Mucosa of descending colon (tissue), 3 donors: ENCODE measurements around the gene GATC. TPM values are rescaled to one million over a fixed set of nuclear protein-coding genes. Genes with fewer than 3 reads are reported as not detected.

Source experiments
- ATAC-seq: fragments of 200-7000 bp; cut with Tn5 transposase; one replicate; pipeline ENCODE4 v1.9.1; 2020; ENCODE audit warnings: mild to moderate bottlenecking, moderate library complexity
- DNase-seq, 3 donors: peaks; one replicate each; pipeline ENCODE4 v3.0.0-alpha.2; 2020
- H3K36me3 ChIP-seq: fragments of 200-600 bp; one replicate; pipeline ENCODE4 v1.8.0; 2021; ENCODE audit warnings: low read depth, mild to moderate bottlenecking
- H3K4me1 ChIP-seq: fragments of 200-600 bp; one replicate; pipeline ENCODE4 v1.8.0; 2021; ENCODE audit warnings: low read depth, mild to moderate bottlenecking
- H3K4me3 ChIP-seq: fragments of 200-600 bp; one replicate; pipeline ENCODE4 v1.8.0; 2021; ENCODE audit warnings: mild to moderate bottlenecking
- H3K9me3 ChIP-seq: fragments of 200-600 bp; one replicate; pipeline ENCODE4 v1.8.0; 2021; ENCODE audit warnings: mild to moderate bottlenecking
- intact Hi-C, 2 donors: fragments of 100-400 bp; cut with DNase I in 1 of 2; cut with micrococcal nuclease in 1 of 2; formaldehyde crosslinking; loops; one replicate each; pipeline versions ENCODE4 v1.11.0 to v1.11.1; 2022; cut with DNase I, micrococcal nuclease
- long read RNA-seq, 2 donors: library from polyadenylated mRNA; unstranded; transcript quantifications; one replicate each; pipeline ENCODE4 v2.0.0, GENCODE V29; 2019 to 2021
- total RNA-seq, 3 donors: library from RNA; stranded (reverse); fragmentation: NEBNext Ultra II Directional in 2 of 3; extraction: Animal tissue kit (Norgen Biotek cat#: 25700) in 2 of 3; gene quantifications; one replicate each; pipeline versions ENCODE4 v1.2.1 to v1.2.4, GENCODE V29; 2021 to 2023
- TF ChIP-seq, protein P1 (sequence below): fragments of 200-600 bp; IDR thresholded peaks from one replicate; pipeline ENCODE4 v1.8.0; 2022; ENCODE audit warnings: antibody characterized with exemption, mild to moderate bottlenecking
- donor health status: DM: no; HTN: no; CAD: no; lungs with moderate emphysema.
- donor health status: DM: no; HTN: no; CAD: no.
- donor health status: DM: no; HTN: yes; CAD: no.

GATC gene, protein sequence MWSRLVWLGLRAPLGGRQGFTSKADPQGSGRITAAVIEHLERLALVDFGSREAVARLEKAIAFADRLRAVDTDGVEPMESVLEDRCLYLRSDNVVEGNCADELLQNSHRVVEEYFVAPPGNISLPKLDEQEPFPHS
- 10 to 100 TPM; 20.6 to 29.5 (median 26.8) TPM for total RNA-seq
- long read RNA-seq, donor 1, full-length matches to known transcripts = 5 of 5 reads
- long read RNA-seq, donor 1, partial matches to known transcripts = 0 of 5 reads
- long read RNA-seq, donor 1, other reads (novel, unspliced or antisense) = 0 of 5 reads
- long read RNA-seq, donor 2, full-length matches to known transcripts = 1 of 4 reads
- long read RNA-seq, donor 2, partial matches to known transcripts = 1 of 4 reads
- long read RNA-seq, donor 2, other reads (novel, unspliced or antisense) = 2 of 4 reads

DNA sequence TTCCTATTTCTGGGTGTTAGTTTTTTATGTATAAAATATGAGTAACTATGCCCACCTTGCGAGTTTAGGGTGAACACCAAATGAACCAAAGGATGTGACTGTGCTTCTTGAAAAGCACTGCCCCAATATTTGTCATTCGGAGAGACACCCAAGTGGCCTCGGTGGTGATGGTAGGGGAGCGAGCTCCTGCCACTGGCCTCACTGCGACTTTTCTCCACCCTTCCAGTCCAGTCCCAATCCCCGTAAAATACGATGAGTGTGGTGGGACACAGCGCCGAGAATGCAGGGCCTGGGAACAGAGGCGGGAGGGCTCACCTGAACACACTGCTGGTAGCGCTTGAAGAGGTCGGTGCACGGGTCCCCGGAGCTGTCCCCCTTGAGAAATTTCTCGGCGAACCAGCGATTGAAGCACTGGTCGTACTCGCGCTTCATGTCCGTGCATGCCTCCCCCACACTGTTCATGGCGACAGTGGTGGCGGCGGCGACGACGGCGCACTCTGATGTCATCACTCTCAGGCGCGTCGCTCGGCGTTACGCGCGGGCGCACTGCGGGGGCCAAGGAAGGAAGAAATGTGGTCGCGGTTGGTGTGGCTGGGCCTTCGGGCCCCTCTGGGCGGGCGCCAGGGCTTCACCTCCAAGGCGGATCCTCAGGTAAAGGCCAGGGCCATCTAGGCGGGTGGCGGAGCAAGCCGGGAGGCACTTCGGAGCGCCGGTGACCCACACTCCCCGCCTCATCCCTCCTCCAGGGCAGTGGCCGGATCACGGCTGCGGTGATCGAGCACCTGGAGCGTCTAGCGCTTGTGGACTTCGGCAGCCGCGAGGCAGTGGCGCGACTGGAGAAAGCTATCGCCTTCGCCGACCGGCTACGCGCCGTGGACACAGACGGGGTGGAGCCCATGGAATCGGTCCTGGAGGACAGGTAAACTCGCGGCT, at the start of gene GATC, which contains the start of gene TRIAP1:
TSS of gene GATC (plus strand) at position 534 of the 933 bp plus-strand sequence. CDS start at position 571, 37 bp downstream.
TSS of gene TRIAP1 (minus strand) at position 474 of the 933 bp plus-strand sequence. CDS start at position 462, 12 bp downstream.
- DNase-seq = peak; percentile 91 to 93 (median 92)
- Histone ChIP-seq H3K4me1 (peaks cover 21% of the 10 kb centered on the region), H3K9me3 (no peaks in the 10 kb centered on the region), H3K4me3 (peak within 1 kb of the TSS; percentile 58), H3K36me3 (no peaks in the 10 kb centered on the region)
- intact Hi-C loops = no loop called here
- ATAC-seq = peak; percentile 99
- TF ChIP-seq, protein P1, sequence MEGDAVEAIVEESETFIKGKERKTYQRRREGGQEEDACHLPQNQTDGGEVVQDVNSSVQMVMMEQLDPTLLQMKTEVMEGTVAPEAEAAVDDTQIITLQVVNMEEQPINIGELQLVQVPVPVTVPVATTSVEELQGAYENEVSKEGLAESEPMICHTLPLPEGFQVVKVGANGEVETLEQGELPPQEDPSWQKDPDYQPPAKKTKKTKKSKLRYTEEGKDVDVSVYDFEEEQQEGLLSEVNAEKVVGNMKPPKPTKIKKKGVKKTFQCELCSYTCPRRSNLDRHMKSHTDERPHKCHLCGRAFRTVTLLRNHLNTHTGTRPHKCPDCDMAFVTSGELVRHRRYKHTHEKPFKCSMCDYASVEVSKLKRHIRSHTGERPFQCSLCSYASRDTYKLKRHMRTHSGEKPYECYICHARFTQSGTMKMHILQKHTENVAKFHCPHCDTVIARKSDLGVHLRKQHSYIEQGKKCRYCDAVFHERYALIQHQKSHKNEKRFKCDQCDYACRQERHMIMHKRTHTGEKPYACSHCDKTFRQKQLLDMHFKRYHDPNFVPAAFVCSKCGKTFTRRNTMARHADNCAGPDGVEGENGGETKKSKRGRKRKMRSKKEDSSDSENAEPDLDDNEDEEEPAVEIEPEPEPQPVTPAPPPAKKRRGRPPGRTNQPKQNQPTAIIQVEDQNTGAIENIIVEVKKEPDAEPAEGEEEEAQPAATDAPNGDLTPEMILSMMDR = no peak

DNA sequence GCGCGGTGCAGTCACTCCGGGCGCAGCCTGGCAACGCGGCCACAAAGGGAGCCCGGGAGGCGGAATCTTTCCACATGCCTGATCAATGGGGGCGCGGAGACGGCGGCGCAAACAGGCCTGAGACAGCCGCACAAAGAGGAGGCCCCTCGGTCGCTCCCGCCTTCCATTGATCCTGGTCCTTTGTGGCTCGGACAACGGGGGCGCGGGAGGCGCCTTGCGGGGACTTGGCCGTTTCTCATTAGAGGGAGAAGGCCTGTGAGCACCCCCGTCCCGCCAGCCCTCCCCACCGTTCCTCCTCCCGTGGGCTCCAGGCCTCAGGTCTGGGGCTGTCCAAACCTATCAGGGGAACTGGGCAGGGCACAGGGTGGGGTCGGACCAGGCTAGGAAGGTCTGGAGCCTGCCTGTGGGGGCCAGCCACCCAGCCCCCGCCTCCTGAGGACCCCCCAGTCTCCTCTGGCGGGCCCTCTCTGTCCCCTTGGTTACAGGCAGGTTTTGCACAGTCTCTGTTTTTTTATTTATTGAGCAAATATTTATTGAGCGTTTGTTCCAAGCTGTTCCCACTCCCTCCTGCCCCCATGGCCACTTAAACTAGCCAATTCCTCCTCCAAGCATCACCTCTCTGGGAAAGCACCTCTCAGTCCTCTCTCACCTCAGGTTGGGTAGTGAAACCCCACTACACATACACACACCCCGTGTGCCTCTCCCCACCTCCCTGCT, 48.3 kb upstream of the GATC start:
- H3K4me1 ChIP-seq = peaks cover 6% of the 10 kb centered on the region
- H3K4me3 ChIP-seq = no peak overlapping the region
- TF ChIP-seq, protein P1 = no peak
- no peaks in the 10 kb centered on the region for H3K36me3 ChIP-seq
- no peak for ATAC-seq
- intact Hi-C loops = no loop called here
- H3K9me3 ChIP-seq = no peaks in the 10 kb centered on the region
- DNase-seq = no peak

DNA sequence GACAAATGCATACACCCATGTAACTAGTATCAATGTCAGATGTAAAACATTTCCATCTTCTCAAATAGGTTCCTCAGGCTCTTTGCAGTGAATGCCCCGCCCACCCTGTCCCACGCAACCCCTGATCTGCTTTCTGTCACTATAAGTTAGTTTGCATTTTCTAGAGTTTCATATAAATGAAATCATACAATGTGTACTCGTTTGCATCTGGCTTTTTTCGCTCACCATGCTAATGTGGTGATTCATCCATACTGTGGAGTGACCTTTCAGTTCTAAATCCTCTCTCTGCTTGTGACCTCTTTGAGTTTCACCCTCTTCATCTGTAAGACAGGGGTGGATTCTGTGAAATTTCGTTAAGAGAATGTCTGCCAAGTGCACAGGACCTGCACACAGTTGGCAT, 46.7 kb upstream of the GATC start:
- no peaks in the 10 kb centered on the region for H3K4me1 ChIP-seq
- DNase-seq (no peak), ATAC-seq (no peak)
- intact Hi-C loops = no loop called here
- no peaks in the 10 kb centered on the region for H3K9me3 ChIP-seq
- no peak overlapping the region for H3K4me3 ChIP-seq
- H3K36me3 ChIP-seq = no peaks in the 10 kb centered on the region
- TF ChIP-seq, protein P1 = no peak

DNA sequence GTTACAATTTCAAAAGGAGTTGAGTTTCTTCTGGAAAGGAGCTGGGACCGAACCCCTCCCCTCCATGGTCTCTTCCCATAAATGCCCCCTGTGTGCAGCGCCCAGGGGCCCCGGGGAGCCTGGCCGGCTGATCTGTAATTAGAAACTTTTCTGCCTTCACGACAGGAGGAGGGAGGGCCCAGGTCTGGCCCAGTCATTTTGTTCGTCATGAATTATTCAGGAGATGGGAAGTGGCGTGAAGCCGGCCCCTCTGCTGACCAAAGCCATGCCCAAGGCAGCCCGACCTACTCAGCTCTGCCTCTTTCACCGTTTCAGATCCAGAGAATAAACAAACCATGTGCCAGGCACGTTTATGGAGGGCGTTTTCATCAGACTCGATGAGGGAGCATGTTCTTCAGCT, 44.0 kb upstream of the GATC start:
- DNase-seq (no peak), ATAC-seq (no peak)
- Histone ChIP-seq H3K9me3 (no peaks in the 10 kb centered on the region), H3K4me3 (no peak overlapping the region), H3K4me1 (peaks cover 5% of the 10 kb centered on the region), H3K36me3 (no peaks in the 10 kb centered on the region)
- TF ChIP-seq, protein P1 = no peak
- intact Hi-C loops = no loop called here

DNA sequence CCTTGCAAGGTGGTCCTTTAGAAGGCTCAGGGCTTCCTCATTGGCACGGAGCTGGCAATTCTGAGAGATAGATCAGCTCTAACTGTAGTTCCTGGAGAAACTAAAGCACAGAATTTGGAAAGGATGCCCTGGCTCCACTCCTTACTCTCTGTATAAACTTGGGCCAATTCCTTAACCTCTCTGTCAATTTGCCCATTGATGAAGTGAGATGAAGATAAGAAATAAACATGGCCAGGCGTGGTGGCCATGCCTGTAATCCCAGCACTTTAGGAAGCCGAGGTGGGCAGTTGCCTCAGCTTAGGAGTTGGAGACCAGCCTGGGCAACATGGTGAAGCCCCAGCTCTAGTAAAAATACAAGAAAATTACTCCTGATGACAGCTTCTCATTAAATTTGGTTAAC, 42.4 kb upstream of the GATC start:
- ATAC-seq (no peak), DNase-seq (no peak)
- Histone ChIP-seq H3K4me1 (peaks cover 5% of the 10 kb centered on the region), H3K36me3 (no peaks in the 10 kb centered on the region), H3K9me3 (no peaks in the 10 kb centered on the region), H3K4me3 (no peak overlapping the region)
- TF ChIP-seq, protein P1 = no peak
- intact Hi-C loops = no loop called here
